Heart right ventricle (tissue), 16 donors: ENCODE data around the gene PKM. TPM values are rescaled to one million over a fixed set of nuclear protein-coding genes. Genes with fewer than 3 reads are reported as not detected.

Experiments used
- ATAC-seq, 8 donors: fragments of 200-7000 bp; cut with Tn5 transposase; one replicate each; pipeline ENCODE4 v1.9.1; 2020; ENCODE audit warnings: mild to moderate bottlenecking in 8 of 8, moderate library complexity in 8 of 8, moderate number of reproducible peaks in 1 of 8
- DNase-seq, 2 donors: peaks; one replicate each; pipeline ENCODE4 v3.0.0-alpha.2; 2020
- H3K27ac ChIP-seq, 10 donors: fragments of 200-600 bp; sonication (generic) in 2 of 10; one replicate each; pipeline versions ENCODE4 v1.5.0 to v1.8.0; 2020 to 2022; ENCODE audit warnings: mild to moderate bottlenecking in 3 of 10
- H3K27me3 ChIP-seq, 7 donors: fragments of 200-600 bp; one replicate each; pipeline ENCODE4 v1.8.0; 2021 to 2022; ENCODE audit warnings: mild to moderate bottlenecking in 2 of 7
- H3K36me3 ChIP-seq, 9 donors: fragments of 200-600 bp; sonication (generic) in 1 of 9; one replicate each; pipeline versions ENCODE4 v1.5.0 to v1.8.0; 2020 to 2022; ENCODE audit warnings: mild to moderate bottlenecking in 2 of 9
- H3K4me1 ChIP-seq, 9 donors: fragments of 200-600 bp; sonication (generic) in 1 of 9; one replicate each; pipeline versions ENCODE4 v1.5.0 to v1.8.0; 2020 to 2022; ENCODE audit warnings: mild to moderate bottlenecking in 4 of 9
- H3K4me3 ChIP-seq, 10 donors: fragments of 200-600 bp; sonication (generic) in 2 of 10; one replicate each; pipeline versions ENCODE4 v1.5.0 to v1.8.0; 2020 to 2022; ENCODE audit warnings: mild to moderate bottlenecking in 7 of 10, moderate library complexity in 2 of 10
- H3K9me3 ChIP-seq, 11 donors: fragments of 200-600 bp in 10 of 11; sonication (generic) in 2 of 11; one replicate each; pipeline versions ENCODE4 v1.5.0 to v1.8.0; 2013 to 2022; ENCODE audit warnings: mild to moderate bottlenecking in 2 of 11, control low read depth in 1 of 11, moderate library complexity in 1 of 11
- WGBS, 2 donors: extraction: QIAGEN DNeasy Blood & Tissue Kit; methylation state at CpG; one replicate each; pipeline ENCODE4 v1.1.7; 2013; ENCODE audit warnings: inconsistent platforms in 1 of 2; 5-methylcytosine and 5-hydroxymethylcytosine counted together
- intact Hi-C, 10 donors: fragments of 100-400 bp; cut with DNase I; formaldehyde crosslinking; loops; one replicate each; pipeline versions ENCODE4 v1.11.1 to v1.14.2; 2022
- polyA plus RNA-seq, 2 donors: library from polyadenylated mRNA; stranded (reverse); fragments of 200-250 nt; gene quantifications; one replicate each; pipeline ENCODE4 v1.2.3, GENCODE V29; 2013
- total RNA-seq, 10 donors: library from RNA; stranded (reverse); fragmentation: NEBNext Ultra II Directional in 3 of 10; extraction: Animal tissue kit (Norgen Biotek cat#: 25700) in 3 of 10; gene quantifications; one replicate each; pipeline versions ENCODE4 v1.2.1 to v1.2.4, GENCODE V29; 2021 to 2023
- TF ChIP-seq, protein P1 (sequence below), 9 donors: fragments of 200-600 bp; sonication (generic) in 2 of 9; IDR thresholded peaks; one replicate each; pipeline versions ENCODE4 v1.5.0 to v1.8.0; 2021 to 2022; ENCODE audit warnings: antibody characterized with exemption in 9 of 9, mild to moderate bottlenecking in 5 of 9, moderate library complexity in 1 of 9
- donor health status: Arrhythmogenic right ventricular cardiomyopathy.
- donor health status: ischemic (EF 13 %, LVEDD 7.1; RV severe dilation, severe dysfunction).
- donor health status: healthy with polysubstance abuse.
- donor health status: DM: no; HTN: yes; CAD: no.
- donor health status: DM: no; HTN: no; CAD: no.
- donor health status: ischemic (EF 25% LVEDD 6.9; RV normal size, moderate dysfunction).
- donor health status: ischemic (EF 25% LVEDD 5.7; RV mildly dilated, moderate dysfunction).
- donor health status: healthy.
- donor health status: DM: yes; HTN: yes; CAD: no.
- donor health status: Ischemic cardiomyopathy.
- donor health status: ischemic (EF 35%, LVEDD 5.7; RV mildly dilated, moderate dysfunction).
- donor health status: nonischemic (EF 11% LVEDD 7.7; RV severe dilation, severe dysfunction).
- donor health status: DM: yes; HTN: yes; CAD: no.
- donor health status: PGD.
- donor health status: ischemic (EF 29% LVEDD 5.4; RV normal size, mild dysfunction).
- donor health status: nonischemic (EF 23%, LVEDD 6.1; RV moderate dilation, normal function).

PKM gene
- total and polyA plus RNA-seq, 12 donors = 549 to 1,508 (median 1,040) TPM

DNA sequence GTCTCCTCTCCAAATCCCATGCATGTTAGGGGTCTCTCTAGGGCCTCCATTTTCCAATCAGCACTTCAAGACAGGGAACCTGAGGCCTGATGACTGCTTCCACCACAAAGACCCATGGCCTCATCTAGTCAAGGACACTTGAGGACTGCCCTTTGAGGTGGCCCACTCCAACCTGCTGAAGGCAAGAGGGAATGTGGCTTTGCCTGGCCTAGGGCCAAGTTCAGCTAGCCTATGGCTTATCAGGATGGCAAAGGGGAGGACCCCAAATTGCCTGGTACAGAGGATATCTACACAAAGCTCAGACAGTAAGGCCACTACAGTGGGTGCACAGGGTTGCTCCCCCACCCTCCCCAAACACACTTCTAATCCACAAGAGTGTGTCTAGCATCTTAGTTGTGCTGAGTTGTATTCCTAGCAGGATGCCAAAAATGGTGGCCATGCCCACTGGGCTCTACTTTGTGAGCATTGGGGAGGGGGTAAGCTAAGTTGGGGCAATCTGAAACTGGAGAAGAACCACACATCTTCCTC is 23.4 kb downstream of the PKM start:
- TF ChIP-seq, protein P1, sequence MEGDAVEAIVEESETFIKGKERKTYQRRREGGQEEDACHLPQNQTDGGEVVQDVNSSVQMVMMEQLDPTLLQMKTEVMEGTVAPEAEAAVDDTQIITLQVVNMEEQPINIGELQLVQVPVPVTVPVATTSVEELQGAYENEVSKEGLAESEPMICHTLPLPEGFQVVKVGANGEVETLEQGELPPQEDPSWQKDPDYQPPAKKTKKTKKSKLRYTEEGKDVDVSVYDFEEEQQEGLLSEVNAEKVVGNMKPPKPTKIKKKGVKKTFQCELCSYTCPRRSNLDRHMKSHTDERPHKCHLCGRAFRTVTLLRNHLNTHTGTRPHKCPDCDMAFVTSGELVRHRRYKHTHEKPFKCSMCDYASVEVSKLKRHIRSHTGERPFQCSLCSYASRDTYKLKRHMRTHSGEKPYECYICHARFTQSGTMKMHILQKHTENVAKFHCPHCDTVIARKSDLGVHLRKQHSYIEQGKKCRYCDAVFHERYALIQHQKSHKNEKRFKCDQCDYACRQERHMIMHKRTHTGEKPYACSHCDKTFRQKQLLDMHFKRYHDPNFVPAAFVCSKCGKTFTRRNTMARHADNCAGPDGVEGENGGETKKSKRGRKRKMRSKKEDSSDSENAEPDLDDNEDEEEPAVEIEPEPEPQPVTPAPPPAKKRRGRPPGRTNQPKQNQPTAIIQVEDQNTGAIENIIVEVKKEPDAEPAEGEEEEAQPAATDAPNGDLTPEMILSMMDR (IDR thresholded peaks at IDR 0.05) = no peak
- peaks cover 9 to 28% (median 20%) of the 10 kb centered on the region in 9 donors for H3K4me1 ChIP-seq
- DNase-seq = no peak
- no peaks in the 10 kb centered on the region for H3K27me3 ChIP-seq
- intact Hi-C loops = loop anchor here in 2 of 10 donors (10.0 kb wide), 1 partner anchor 67 kb away; the partner anchor contains the start of gene PARP6 (in 2 of the 2)
- no peak overlapping the region for H3K4me3 ChIP-seq
- H3K9me3 ChIP-seq = no peaks in the 10 kb centered on the region
- H3K27ac ChIP-seq = no peak overlapping the region
- ATAC-seq = no peak
- peaks cover 9 to 100% (median 93%) of the 10 kb centered on the region in 9 donors for H3K36me3 ChIP-seq

DNA sequence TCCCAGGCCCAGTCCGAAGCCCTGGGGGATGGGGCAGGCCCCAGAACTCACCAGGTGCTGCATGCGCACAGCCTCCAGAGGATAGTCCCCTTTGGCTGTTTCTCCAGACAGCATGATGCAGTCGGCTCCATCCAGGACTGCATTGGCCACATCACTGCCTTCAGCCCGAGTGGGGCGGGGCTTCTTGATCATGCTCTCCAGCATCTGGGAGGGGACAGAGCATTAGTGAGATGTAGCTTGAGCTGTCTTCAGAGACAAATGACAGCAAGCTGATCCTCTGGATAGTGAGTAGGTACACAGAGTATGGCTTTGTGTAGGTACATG is 24.4 kb downstream of the PKM start:
- no peak overlapping the region for H3K4me3 ChIP-seq
- peaks cover 10 to 35% (median 28%) of the 10 kb centered on the region in 9 donors for H3K4me1 ChIP-seq
- no peak overlapping the region for H3K27ac ChIP-seq
- H3K36me3 ChIP-seq = peaks cover 9 to 100% (median 94%) of the 10 kb centered on the region in 9 donors
- DNase-seq (no peak), ATAC-seq (no peak)
- intact Hi-C loops = loop anchor here in 2 of 10 donors (10.0 kb wide), 1 partner anchor 68 kb away; the partner anchor contains the start of gene PARP6 (in 2 of the 2)
- H3K27me3 ChIP-seq = no peaks in the 10 kb centered on the region
- WGBS, 2 donors = 87 to 90% methylated on average over 5 of the region's 5 CpGs
- TF ChIP-seq, protein P1 (IDR thresholded peaks at IDR 0.05) = no peak
- no peaks in the 10 kb centered on the region for H3K9me3 ChIP-seq

DNA sequence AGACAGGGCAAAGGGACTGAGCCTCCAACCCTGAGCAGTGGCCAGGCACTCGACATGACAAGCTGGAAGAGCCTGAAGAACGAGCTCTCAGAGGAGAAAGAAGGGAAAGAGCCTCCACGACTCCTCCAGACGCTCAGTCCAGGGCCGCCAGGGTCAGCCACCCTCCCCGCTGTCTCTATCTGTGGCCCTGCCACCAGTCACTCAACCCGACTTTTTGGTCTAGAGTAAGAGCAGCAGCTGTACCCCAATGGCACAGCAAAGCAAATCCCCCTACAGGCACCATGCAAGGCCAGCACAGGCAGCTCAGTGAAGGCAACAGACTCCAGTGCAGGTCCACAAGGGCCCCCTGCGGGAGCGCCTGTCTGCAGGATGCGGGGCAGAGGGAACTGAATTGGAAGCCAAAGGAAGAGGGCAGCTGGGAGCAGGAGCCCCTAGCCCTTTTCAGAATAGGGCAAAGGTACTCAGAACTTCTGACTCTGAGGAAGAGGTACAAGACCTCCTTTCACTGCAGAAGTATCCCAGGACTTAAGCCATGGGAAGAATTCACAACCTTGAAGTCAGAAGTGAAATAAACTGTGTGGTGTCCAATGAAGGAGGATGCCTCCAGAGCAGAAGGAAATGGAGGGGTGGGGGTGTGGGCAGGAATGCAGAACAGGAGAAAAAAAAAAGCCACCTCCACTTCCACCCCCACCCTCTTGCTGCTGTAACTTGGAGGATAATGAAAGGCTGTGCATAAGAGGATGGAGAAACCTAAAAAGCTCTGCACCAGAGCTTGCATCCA is 24.9 kb downstream of the PKM start:
- WGBS, 2 donors = 82 to 91% methylated on average over 10 of the region's 10 CpGs
- Histone ChIP-seq H3K27ac (no peak overlapping the region), H3K36me3 (peaks cover 9 to 100% (median 94%) of the 10 kb centered on the region in 9 donors), H3K9me3 (no peaks in the 10 kb centered on the region), H3K27me3 (no peaks in the 10 kb centered on the region), H3K4me1 (peaks cover 12 to 41% (median 34%) of the 10 kb centered on the region in 9 donors), H3K4me3 (no peak overlapping the region)
- intact Hi-C loops = loop anchor here in 2 of 10 donors (10.0 kb wide), 1 partner anchor 69 kb away; the partner anchor contains the start of gene PARP6 (in 2 of the 2)
- ATAC-seq = no peak
- DNase-seq = no peak
- TF ChIP-seq, protein P1 (IDR thresholded peaks at IDR 0.05) = no peak

DNA sequence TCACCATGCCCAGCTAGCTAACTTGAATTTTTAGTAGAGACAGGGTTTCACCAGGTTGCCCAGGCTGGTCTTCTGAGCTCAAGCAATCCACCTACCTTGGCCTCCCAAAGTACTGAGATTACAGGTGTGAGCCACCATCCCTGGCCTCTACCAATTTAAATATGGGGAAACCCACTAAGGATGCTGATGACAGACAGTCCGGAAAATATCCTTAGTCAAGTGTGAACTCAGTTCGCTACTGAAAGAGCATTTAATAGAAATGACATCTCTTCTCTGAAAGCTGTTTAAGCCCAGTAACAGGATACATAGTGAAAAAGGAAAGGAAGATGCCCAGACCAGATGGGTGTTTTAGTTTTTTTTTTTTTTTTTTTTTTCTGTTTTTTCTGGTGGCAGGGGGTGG is 25.7 kb downstream of the PKM start:
- DNase-seq = no peak
- peaks cover 19 to 49% (median 40%) of the 10 kb centered on the region in 9 donors for H3K4me1 ChIP-seq
- no peaks in the 10 kb centered on the region for H3K9me3 ChIP-seq
- WGBS, 2 donors = 94% methylated on average over 2 of the region's 2 CpGs
- H3K4me3 ChIP-seq = no peak overlapping the region
- intact Hi-C loops = loop anchor here in 2 of 10 donors (10.0 kb wide), 1 partner anchor 70 kb away; the partner anchor contains the start of gene PARP6 (in 2 of the 2)
- TF ChIP-seq, protein P1 (IDR thresholded peaks at IDR 0.05) = no peak
- ATAC-seq = no peak
- peak overlapping the region in 1 of 10 donors; percentile 82 for H3K27ac ChIP-seq
- no peaks in the 10 kb centered on the region for H3K27me3 ChIP-seq
- peaks cover 9 to 100% (median 88%) of the 10 kb centered on the region in 9 donors for H3K36me3 ChIP-seq
